Uterus (tissue), 4 donors: ENCODE results near the gene IQCH. TPM values are rescaled to one million over a fixed set of nuclear protein-coding genes. Genes with fewer than 3 reads are reported as not detected.

Experiments
- DNase-seq, 2 donors: peaks; one replicate each; pipeline ENCODE4 v3.0.0-alpha.2; 2019 to 2020
- H3K27ac ChIP-seq, 2 donors: fragments of 200-600 bp; sonication (generic); 1 replicate in 1 of 2; 2 replicates in 1 of 2; pipeline ENCODE4 v1.5.1; 2016 to 2018
- H3K27me3 ChIP-seq, 2 donors: fragments of 200-600 bp; sonication (generic); one replicate each; pipeline ENCODE4 v1.5.1; 2018 to 2019; ENCODE audit warnings: control low read depth in 1 of 2
- H3K36me3 ChIP-seq, 2 donors: fragments of 200-600 bp; sonication (generic); one replicate each; pipeline ENCODE4 v1.5.1; 2019; ENCODE audit warnings: control low read depth in 1 of 2
- H3K4me1 ChIP-seq, 2 donors: fragments of 200-600 bp; sonication (generic); one replicate each; pipeline ENCODE4 v1.5.1; 2018 to 2019; ENCODE audit warnings: control low read depth in 1 of 2
- H3K4me3 ChIP-seq, 2 donors: fragments of 200-600 bp; sonication (generic); 1 replicate in 1 of 2; 2 replicates in 1 of 2; pipeline ENCODE4 v1.5.1; 2018 to 2019; ENCODE audit warnings: mild to moderate bottlenecking in 1 of 2
- H3K9me3 ChIP-seq, 2 donors: fragments of 200-600 bp; sonication (generic); one replicate each; pipeline ENCODE4 v1.5.1; 2019; ENCODE audit warnings: control low read depth in 1 of 2
- CTCF ChIP-seq, 4 experiments: fragments of 200-600 bp in 2 of 4; fragments of 450-650 bp in 2 of 4; sonication (generic) in 2 of 4; IDR thresholded peaks; one replicate each; pipeline ENCODE4 v1.5.1; 2016 to 2019; ENCODE audit warnings: antibody characterized with exemption in 4 of 4, mild to moderate bottlenecking in 2 of 4, moderate library complexity in 1 of 4
- POLR2A ChIP-seq, 2 donors: fragments of 450-650 bp; IDR thresholded peaks; one replicate each; pipeline ENCODE4 v1.6.1; 2016; ENCODE audit warnings: antibody characterized with exemption in 2 of 2, mild to moderate bottlenecking in 1 of 2, moderate library complexity in 1 of 2
- intact Hi-C: fragments of 100-400 bp; cut with DNase I; formaldehyde crosslinking; loops from one replicate; pipeline ENCODE4 v1.15.1; 2023; ENCODE audit warnings: low total_unique reads
- total RNA-seq, 4 donors: library from RNA; depleted of rRNA in 3 of 4; stranded (reverse); fragments of >200 nt in 3 of 4; gene quantifications; one replicate each; pipeline versions ENCODE4 v1.1.0 to v1.2.4, GENCODE V29; 2014 to 2023
- donor health status: DM: yes; HTN: yes; CAD: no.

Gene IQCH
- total RNA-seq, 4 donors from 2014 or later, result 0.26 to 3.0 (median 1.7) TPM

- DNase-seq, result no peak
- intact Hi-C loops, result no loop called here
These were observed 115.8 kb downstream of the IQCH start for GRCh38 chr15:67370206-67370954.

DNA sequence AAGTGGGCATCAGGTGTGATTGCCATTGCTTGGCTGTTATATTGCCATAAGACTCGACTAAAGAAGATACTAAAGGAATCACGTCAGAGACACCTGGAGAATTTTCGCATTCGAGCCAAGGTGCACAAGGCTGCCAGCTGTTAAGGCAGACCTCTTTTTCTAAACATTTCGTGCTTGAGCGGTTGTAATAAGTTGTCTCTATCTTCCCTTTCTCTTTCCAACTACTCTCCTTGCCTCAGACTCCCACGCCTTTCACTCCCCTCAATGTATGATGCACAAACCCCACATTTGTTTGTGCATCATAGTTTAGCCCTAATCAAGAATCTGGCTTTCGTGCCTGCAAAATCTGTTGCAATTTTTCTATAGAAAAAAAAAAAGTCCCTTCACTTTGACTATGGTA, 118.0 kb downstream of the IQCH start:
- H3K36me3 ChIP-seq, result no peaks in the 10 kb centered on the region
- no peaks in the 10 kb centered on the region for H3K9me3 ChIP-seq
- H3K27me3 ChIP-seq, result no peaks in the 10 kb centered on the region
- intact Hi-C loops, result no loop called here
- DNase-seq, result no peak
- no peak overlapping the region for H3K4me3 ChIP-seq
- no peak overlapping the region for H3K27ac ChIP-seq
- TF ChIP-seq CTCF (IDR thresholded peaks at IDR 0.05) (no peak), POLR2A (IDR thresholded peaks at IDR 0.05) (no peak)
- H3K4me1 ChIP-seq, result no peaks in the 10 kb centered on the region

More at GRCh38 chr15:67370206-67370954, 115.8 kb downstream of the IQCH start:
- no peaks in the 10 kb centered on the region for H3K9me3 ChIP-seq
- H3K4me1 ChIP-seq, result no peaks in the 10 kb centered on the region
- H3K36me3 ChIP-seq, result no peaks in the 10 kb centered on the region
- TF ChIP-seq CTCF (IDR thresholded peaks at IDR 0.05) (no peak), POLR2A (IDR thresholded peaks at IDR 0.05) (no peak)
- H3K27me3 ChIP-seq, result no peaks in the 10 kb centered on the region
- H3K27ac ChIP-seq, result no peak overlapping the region
- H3K4me3 ChIP-seq, result no peak overlapping the region

DNA sequence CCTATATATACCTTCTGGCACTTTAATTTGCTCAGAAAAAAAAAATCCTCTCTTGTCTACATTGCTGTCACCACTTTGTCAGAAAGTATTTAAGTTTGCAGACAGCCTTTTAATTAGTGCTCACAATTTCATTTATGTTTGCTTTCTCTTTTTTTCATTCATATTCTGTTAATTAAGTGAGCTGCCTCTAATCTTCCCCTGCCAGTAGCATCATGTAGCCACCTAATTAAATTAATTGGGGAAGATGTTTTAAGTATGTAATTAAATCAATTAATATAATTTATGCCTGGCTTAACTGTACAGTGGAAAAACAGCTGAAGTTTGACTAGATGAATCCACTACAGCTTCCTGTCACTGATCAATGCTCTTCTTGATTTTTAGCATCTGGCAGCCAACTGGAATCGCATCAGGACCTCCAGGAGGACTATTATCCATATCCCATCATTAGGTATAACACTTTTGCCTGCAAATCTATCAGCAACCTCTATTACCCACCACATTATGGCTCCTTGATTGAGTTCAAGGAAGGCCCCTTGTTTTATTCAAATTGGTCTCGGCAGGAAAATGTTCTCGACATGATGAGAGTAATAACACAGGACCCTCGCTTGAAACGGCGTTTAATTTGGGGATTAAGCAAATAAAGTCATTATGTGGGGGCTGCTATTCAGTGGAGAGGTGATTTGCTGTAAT, 118.5 kb downstream of the IQCH start:
- no peaks in the 10 kb centered on the region for H3K4me1 ChIP-seq
- TF ChIP-seq POLR2A (IDR thresholded peaks at IDR 0.05), result no peak
- no peak for TF ChIP-seq CTCF (IDR thresholded peaks at IDR 0.05)
- H3K9me3 ChIP-seq, result no peaks in the 10 kb centered on the region
- no peaks in the 10 kb centered on the region for H3K27me3 ChIP-seq
- H3K4me3 ChIP-seq, result no peak overlapping the region
- H3K36me3 ChIP-seq, result no peaks in the 10 kb centered on the region
- intact Hi-C loops, result no loop called here
- DNase-seq, result no peak
- H3K27ac ChIP-seq, result no peak overlapping the region

- no peak for DNase-seq
- no peaks in the 10 kb centered on the region for H3K27me3 ChIP-seq
- intact Hi-C loops, result no loop called here
- no peaks in the 10 kb centered on the region for H3K4me1 ChIP-seq
- H3K27ac ChIP-seq, result no peak overlapping the region
- H3K9me3 ChIP-seq, result no peaks in the 10 kb centered on the region
- TF ChIP-seq POLR2A (IDR thresholded peaks at IDR 0.05) (no peak), CTCF (IDR thresholded peaks at IDR 0.05) (no peak)
- H3K4me3 ChIP-seq, result no peak overlapping the region
- H3K36me3 ChIP-seq, result no peaks in the 10 kb centered on the region
These were observed 119.4 kb downstream of the IQCH start for GRCh38 chr15:67373971-67374370.

GRCh38 chr15:67379530-67379929, 124.9 kb downstream of the IQCH start:
- no peak overlapping the region for H3K27ac ChIP-seq
- no peak for DNase-seq
- no peaks in the 10 kb centered on the region for H3K36me3 ChIP-seq
- H3K9me3 ChIP-seq, result no peaks in the 10 kb centered on the region
- intact Hi-C loops, result no loop called here
- no peaks in the 10 kb centered on the region for H3K4me1 ChIP-seq
- no peak overlapping the region for H3K4me3 ChIP-seq
- no peak for TF ChIP-seq CTCF (IDR thresholded peaks at IDR 0.05)
- TF ChIP-seq POLR2A (IDR thresholded peaks at IDR 0.05), result no peak
- no peaks in the 10 kb centered on the region for H3K27me3 ChIP-seq
